Endometrial microvascular endothelial cells (primary cell): ENCODE results near the gene BLNK. TPM values are rescaled to one million over a fixed set of nuclear protein-coding genes. Genes with fewer than 3 reads are reported as not detected.

Experiments
- in situ Hi-C: cut with HindIII; loops from 2 replicates; pipeline ENCODE4 v1.10.0; 2017; ENCODE audit warnings: low sequenced_read_pairs, low pct_unique_long_range_greater_than_20kb; ENCODE audit errors: inconsistent ontology term
- total RNA-seq: library from RNA; depleted of rRNA; stranded (reverse); fragments of >200 nt; gene quantifications from one replicate; pipeline ENCODE4 v1.2.3, GENCODE V29; 2015; ENCODE audit errors: inconsistent ontology term

BLNK gene
- total RNA-seq, 1 donor from 2014 or later: not detected

DNA sequence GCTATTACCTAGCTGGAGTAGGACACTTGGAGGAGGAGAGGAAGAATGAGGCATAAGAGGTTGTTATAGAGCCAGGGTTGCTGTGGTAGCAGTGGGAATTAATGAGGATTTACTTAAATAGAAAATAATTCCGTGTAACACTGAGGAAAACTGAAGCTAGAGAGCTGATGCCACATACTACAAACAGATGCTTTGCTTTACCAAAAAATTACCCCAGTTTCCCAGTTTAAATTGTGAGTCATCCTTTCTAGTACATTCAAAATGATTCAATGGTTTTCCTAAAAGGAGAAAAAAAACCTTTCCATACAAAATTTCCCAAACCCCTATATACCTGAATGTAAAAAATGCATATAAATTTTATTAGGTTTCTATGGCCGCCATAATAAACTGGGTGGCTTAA, 82.9 kb downstream of the BLNK start:
- in situ Hi-C loops: no loop called here

DNA sequence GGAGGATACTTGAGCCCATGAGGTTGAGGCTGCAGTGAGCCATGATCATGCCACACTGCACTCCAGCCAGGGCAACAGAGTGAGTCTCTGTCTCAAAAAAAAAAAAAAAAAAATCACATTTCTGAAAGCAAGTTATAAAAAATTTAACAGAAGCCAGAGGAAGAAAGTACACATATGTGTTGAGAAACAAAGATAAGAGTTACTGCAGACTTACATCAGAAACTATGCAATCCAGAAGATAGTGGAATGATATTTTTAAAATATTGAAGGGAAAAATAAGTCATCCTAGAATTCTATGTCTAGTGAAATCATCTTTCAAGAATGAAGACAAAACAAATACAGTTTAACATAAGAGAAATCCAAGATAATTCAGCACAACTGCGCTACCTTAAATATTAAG, 94.4 kb downstream of the BLNK start:
- in situ Hi-C loops: no loop called here

DNA sequence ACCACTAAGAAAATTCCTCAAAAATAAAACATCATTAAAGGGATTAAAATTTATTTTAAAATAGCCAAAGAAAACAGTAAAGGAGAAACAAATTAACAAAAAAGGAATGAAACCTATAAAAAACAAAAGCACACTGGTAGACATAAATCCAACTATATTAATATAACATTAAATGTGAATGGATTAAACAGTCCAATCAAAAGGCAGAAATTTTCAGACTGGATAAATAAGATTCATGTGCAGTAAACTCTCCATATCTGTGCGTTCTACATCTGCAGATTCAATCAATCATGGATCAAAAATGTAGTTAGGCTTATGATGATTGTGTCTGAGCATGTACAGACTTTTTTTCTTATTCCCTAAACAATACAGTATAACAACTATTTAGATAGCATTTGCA, 98.7 kb downstream of the BLNK start:
- in situ Hi-C loops: no loop called here

DNA sequence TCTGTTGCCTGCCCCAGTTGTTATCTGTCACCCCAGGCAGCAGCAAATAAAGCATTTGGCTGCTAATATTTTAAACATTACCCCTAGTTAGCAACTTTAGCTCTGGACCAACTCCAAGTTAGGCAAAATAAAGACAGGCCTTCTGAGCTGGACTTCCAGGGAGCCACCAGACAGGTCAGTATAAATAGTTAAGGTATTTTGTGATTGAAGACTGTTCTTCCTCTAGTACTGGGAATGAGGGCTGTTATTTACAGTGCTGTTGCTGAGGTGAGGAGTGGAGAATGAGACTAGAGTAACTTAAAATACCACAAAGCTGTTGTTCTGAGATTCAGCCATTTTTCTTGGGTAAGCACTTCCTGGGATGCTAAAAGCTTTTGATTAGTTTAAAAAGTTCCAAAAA, 101.1 kb downstream of the BLNK start:
- in situ Hi-C loops: no loop called here

DNA sequence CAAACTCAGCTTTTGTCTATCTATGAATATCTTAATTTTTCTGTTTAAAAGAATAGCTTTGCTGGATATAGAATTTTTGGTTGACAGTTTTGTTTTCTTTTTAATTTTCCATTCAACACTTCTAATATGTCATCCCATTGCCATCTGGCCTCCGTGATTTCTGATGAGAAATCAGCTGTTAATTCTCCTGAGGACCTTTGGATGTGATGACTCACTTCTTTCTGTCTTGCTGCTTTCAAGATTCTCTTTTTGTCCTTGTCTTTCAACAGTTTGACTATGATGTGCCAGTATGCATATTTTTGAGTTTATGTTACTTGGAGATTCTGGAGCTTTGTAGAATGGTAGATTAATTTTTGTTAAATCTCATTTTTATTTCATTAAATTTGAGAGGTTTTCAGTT, 102.8 kb downstream of the BLNK start:
- in situ Hi-C loops: no loop called here

DNA sequence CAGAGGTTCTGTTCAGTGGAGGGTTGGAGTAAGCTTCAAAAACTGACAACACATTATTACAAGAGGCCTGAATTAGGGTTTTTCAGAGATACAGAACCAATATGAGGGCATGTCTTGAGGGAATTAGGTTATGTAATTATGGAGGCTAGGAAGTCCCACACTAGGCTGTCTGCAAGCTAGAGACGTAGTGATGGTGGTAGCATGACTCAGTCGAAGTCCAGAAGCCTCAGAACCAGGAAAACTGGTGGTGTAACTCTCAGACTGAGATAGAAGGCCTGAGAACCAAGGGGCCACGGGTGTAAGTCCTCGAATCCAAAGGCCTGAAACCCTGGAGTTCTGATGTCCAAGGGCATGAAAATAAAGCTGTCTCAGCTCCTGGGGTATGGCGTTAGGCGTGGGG, 105.6 kb downstream of the BLNK start:
- in situ Hi-C loops: no loop called here

DNA sequence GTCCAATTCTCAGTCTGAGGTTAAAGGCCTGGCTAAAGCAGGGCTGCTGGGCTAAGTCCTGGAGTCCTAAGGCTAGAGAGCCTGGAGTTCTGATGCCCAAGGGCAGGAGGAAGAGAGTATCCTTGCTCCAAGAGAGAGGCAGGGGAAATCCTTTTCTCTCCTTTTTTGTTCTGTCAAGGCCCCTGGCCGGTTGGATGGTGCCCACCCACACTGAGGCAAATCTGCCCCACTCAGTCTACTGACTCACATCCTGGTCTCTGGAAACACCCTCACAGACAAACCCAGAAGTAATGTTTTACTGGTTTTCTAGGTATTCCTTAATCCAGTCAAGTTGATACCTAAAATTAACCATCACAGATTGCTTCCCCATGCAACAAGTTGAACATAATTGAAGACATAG, 118.3 kb downstream of the BLNK start:
- in situ Hi-C loops: no loop called here

DNA sequence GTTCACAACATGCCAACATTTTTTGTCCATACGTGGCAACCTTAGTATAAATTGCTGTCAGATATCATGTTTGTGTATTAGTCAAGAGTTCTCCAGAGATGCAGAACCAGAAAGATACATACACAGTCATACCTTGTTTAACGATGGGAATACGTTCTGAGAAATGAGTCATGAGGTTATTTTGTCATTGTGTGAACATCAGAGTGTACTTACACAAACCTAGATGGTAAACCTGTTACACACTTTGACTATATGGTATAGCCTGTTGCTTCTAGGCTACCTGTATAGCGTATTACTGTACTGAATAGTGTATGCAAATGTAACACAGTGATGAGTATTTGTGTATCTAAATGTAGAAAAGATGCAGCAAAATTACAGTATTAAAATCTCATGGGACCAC, 118.9 kb downstream of the BLNK start:
- in situ Hi-C loops: no loop called here

Other genes starting within 250 kb of the BLNK start
- gene CCNJ, start 228.0 kb downstream of the BLNK start, total RNA-seq: 8.8 TPM
- 5.0 TPM for gene ZNF518A, start 141.3 kb downstream of the BLNK start, total RNA-seq
- not detected for gene DNTT, start 32.9 kb upstream of the BLNK start, total RNA-seq
- gene OPALIN, start 87.4 kb upstream of the BLNK start, total RNA-seq: not detected
- not detected for gene TLL2, start 242.4 kb upstream of the BLNK start, total RNA-seq